HG03103 (cell line): Measurements from ENCODE around the gene FCHSD2.
A peak's percentile ranks its signal among the peaks of the same experiment; 100 is the strongest.
"Not testable (repeated sequence)": the region's sequence is repeated elsewhere in the genome, so short reads cannot be mapped to it uniquely, and the experiment has no call there.

Source experiments
- ATAC-seq: cut with Tn5 transposase; IDR thresholded peaks from one replicate; pipeline ENCODE4 v1.9.1; 2021; ENCODE audit warnings: low read depth; ENCODE audit not compliant: unreplicated experiment

Gene FCHSD2

GRCh38 chr11:73152861-73153483, 10.9 kb upstream of the FCHSD2 start:
- peak; percentile 62 for ATAC-seq

DNA sequence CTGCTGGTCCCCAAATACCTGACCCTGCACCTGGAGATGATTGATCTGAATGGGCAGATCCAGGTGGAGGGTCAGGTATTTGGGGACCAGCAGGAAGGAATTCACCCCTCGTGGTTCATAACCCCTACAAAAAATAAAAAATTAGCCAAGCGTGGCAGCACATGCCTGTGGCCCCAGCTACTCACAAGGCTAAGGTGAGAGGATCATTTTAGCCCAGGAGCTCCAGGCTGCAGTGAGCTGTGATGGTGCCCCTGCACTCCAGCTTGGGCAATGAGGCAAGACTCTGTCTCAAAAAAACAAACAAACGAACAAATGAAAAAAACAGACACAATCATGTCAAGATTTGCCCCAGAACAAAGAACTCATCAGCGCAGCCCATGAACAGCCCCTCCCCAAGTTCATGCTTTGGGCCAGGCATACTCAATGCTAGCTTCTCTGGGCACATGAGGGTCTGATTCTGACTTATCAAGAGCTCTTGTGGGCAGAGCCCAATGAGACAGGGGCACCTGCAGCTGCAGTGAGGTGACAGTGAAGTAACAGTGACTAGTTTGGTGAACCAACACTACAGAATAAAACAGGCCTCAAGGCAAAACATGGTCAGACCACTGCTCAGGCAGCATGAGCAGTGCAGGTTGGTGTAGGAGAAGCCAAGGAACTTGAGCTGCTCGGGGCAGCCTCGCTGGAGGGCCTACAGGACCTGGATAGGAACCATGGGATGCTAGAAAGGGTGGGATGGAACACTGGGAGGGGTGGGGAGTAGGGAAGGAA, 10.2 kb upstream of the FCHSD2 start:
- no peak for ATAC-seq

DNA sequence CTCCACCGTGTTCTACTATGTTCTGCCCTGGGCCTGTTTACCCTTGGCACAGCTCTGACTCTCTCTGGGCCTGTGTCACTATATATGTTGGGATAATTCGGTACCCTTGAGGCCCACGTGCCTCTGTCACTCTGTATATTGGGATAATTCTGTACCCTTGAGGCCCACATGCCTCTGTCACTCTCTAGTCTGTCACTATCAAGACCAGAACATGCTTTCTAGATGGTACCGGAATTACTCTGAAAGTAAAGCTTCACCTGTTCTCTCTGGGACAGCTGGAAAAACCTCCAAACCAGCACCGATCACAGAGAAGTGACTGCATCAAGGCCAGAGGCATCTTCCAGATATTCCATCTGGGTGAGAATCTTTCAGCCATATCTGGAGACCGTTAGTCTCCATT, 9.3 kb upstream of the FCHSD2 start:
- no peak for ATAC-seq

DNA sequence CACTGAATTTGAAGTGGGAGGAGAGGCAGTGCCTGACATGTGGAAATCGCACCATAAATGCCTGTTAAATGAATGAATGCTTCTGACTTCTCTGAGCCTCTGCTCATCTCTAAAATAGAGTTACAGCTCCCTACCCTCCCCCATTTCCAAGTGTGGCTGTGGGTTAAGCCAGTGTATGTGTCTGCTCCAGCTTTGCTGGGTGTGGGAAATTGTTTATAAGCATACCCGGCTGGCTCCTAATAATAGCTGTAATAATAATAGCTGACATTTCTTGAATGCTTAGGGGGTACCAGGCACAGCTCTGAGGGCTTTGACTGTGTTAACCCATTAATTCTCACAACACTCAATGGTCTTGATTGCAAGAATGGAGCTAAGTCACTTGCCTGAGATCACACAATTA, 7.0 kb upstream of the FCHSD2 start:
- no peak for ATAC-seq

DNA sequence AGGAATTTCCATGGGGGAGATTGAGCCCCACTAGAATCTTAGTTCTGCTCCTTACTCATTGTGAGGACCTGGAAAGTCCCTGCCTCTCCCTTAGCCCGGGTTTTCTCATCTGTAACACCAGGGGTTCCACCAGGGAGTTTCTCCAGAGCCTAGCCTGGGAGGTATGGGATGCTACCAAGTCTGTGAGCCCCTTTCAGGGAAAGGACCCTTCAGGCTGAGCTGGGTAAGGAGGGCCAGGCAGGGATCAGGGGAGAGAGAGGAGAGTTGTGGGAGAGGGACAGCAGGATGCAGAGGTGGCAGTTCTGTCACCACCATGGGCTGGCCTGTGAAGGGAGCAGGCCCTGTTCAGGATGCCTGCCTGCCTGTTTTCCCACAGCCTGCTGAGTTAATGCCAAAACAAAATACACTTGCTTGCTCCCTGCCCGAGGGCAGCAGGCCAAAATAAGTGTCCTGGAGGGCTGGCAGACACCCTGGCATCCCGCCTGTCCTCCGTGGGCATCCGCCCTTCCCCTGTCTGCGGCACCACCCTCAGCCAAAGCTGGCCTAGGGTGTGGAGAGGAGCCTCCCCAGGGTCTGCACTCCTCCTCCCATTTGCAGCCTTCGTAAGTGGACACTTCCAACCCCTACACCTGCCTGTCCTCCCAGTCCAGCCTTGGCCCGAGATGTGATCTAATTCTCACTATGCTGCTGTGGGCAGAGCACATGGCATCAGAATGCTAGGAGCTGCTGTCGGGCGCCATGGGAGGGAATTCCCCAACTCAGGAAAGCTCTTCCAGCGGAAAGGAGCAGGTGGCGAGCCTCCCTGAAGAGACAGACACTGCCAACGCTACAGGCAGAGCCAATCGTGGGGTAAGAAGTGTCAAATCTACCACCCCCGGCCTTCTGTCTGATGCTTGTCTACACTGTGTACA, 5.9 kb upstream of the FCHSD2 start:
- ATAC-seq = no peak

DNA sequence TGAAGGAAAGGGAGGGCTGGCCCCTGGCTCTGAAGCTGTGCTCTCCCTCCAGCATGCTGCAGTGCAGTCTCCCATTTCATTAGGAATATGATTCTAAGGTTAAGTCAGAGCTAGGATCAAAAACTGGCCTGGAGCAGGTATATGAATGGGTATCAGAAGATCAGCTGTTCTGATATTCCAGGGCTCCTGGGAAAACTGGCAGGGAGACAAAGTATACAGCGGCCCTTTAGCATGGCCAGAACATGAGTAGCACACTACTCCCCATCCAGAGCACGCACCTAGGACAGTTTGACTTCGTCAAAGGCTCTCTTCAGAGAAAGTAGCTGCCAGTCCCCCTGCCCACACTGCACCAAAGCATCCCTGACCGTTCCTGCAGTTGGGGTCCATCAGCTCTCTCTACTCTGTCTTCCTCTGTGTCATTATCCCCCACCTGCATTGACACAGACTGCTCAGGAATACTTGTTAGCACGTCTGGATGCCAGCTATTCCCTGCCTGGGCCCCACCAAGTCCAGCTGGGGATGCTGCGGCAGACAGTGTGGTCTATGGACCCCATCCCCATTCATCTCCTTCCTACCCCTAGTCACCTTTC, 4.0 kb upstream of the FCHSD2 start:
- no peak for ATAC-seq

GRCh38 chr11:73143126-73143838, 1.2 kb upstream of the FCHSD2 start:
- ATAC-seq = no peak

DNA sequence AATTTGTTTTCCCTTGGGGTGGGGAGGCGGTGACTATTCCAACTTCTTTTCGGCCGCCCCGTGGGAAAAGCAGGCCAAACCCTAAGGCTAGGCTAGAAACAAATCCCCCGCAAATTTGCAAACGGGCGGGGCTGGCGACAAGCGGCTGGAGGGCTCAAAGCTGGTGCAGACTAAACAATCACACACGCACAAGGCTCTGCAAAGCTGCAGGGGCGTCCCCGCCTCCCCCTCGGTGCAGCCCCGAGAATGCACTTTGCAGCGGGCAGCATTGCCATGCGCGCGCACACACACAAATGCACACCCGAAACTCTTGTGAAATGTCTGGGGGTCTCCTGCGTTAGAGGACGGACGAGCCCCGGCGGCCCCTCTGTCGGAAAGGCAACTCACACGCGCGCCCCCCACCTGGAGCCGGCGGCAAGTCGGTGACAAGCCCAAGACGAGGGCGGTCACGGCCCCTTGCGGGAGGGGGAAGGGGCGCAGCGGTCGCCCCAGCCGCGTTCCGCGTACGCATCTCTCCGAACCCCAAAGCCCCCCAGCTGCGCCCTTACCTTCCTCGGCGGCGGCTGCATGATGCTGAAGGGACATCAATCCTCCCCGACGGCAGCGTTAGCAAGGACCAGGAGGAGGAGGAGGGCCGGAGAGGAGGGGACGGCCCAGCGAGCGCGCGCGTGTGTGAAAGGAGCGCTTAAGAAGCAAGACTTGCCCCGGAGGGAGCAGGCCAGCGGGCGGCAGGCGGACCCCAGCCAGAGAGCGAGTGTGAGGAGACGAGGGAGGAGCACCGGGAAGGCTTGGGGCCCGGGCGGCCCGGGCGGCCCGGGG, 600 bp downstream of the FCHSD2 start:
- ATAC-seq = no peak

- no peak for ATAC-seq
Observed at GRCh38 chr11:73141031-73141308, 1.1 kb downstream of the FCHSD2 start.

- ATAC-seq = no peak
Observed at GRCh38 chr11:73140213-73141030, 1.7 kb downstream of the FCHSD2 start.

GRCh38 chr11:73139476-73140198, 2.5 kb downstream of the FCHSD2 start:
- ATAC-seq = no peak

DNA sequence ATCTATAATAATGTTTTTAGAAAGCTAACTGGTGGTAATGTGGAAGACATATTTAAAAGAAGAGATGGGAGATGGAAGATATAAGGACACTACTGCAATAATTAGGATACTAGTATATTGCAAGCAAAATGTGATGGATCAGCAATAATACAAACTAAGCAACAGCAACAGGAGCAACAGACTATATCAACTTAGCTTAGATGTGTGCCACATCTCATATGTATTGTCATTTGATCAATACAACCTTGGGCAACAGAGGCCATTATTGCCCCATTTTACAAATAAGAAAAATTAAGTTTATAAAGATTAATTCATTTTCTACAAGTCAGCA, 4.2 kb downstream of the FCHSD2 start:
- ATAC-seq = no peak

DNA sequence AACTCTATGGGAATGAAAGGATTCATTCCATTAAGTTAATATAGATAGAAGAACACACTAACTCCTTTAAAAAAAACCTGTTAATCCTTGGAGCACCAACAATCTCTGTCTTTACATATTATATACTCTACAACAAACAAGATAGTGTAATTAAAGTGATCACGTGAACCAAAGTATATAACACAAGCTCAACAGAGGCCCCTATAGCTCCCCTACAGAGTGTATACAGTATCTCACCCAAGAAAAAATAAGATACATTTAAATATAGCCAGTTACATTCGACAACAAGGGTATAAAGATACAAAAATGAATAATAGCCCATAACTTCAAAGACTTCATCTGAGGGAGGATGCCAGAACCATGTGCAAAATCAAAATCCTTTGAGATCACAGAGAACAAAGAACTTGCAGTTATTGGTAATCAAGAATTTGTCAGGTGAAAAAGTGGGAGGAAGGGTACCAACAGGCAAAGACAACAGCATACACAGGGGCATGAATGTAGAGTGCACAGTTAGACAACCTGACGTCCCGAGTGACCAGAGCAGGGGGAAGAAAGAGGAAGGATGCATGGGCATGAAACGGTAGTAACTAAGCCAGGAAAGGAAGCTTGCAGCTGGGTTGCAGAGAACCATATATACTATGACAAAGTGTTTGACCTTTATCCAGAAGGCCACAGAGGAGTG, 4.7 kb downstream of the FCHSD2 start:
- no peak for ATAC-seq

- ATAC-seq = not testable (repeated sequence)
Observed at GRCh38 chr11:73136722-73137121, 5.4 kb downstream of the FCHSD2 start.

DNA sequence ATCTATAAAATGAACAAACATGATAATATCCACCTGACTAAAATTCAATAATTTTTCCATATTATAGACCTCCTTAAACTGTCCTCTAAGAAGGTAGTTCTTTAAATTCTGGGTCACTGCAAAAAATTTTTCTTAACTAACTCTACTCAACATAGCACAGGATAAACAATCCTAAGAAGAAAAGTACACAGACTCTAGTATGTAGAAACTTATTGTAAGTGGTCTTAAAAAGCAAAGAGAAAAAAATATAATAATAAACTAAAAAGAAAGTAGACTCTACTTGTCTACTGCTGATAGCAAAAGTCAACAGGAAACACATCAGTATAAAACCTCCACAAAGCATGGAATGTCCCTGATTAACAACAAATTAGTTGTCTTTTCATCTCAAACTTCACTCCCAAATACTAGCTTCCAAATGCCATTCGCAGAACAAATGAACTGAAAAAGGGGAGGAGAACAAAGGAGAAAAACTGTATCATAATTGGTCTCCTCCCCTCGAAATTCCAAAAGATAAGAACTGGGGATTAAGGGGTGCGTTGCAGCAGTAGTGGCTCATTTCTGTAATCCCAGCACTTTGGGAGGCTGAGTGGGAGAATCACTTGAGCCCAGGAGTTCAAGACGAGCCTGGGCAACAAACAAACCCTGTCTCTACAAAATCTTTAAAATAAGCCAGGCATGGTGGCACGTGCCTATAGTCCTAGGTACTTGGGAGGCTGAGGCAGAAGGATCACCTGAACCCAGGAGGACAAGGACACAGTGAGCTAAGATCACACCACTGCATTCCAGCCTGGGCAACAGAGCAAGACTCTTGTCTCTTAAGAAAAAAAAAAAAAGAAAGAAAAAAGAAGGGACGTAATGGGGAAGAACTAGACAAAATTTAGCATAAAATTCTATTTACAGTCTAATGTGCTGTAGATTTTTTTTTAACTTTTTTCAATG, 6.5 kb downstream of the FCHSD2 start:
- no peak for ATAC-seq

GRCh38 chr11:73132349-73132748, 9.8 kb downstream of the FCHSD2 start:
- ATAC-seq = not testable (repeated sequence)

DNA sequence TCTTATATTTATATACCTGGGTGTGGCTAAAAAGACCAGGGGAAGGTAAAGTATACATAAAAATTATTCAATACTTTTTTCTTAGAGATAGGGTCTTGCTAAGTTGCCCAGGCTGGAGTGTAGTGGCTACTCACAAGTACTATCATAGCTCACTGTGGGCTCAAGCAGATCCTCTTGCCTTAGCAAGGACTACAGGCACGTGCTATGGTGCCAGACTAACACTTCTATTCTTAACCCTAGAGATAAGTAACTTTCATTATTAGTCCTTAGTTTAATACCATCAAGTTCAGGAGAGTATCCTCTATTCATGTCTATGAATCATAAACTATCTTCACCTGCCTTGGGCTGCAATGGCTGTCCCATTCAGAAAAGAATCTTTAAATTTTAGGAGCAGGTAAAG, 11.9 kb downstream of the FCHSD2 start:
- ATAC-seq = no peak
